NT2/D1 (cell line): ENCODE results near the gene CARD9.

Experiments used
- DNase-seq: peaks from one replicate; pipeline ENCODE4 v3.0.0-alpha.2; 2011; ENCODE audit warnings: low read depth, low spot score
- H3K27me3 ChIP-seq: 2 replicates; pipeline ENCODE4 v1.6.0; 2011; ENCODE audit warnings: mild to moderate bottlenecking; ENCODE audit not compliant: insufficient read length, insufficient read depth
- H3K36me3 ChIP-seq: 2 replicates; pipeline ENCODE4 v1.6.1; 2011; ENCODE audit warnings: mild to moderate bottlenecking, low read length, mixed read lengths; ENCODE audit not compliant: insufficient read depth, insufficient read length
- H3K4me1 ChIP-seq: 2 replicates; pipeline ENCODE4 v1.5.1; 2011; ENCODE audit not compliant: insufficient read depth, insufficient read length
- H3K4me3 ChIP-seq: 2 replicates; pipeline ENCODE4 v1.5.1; 2011; ENCODE audit warnings: low read depth; ENCODE audit not compliant: insufficient read length
- H3K9ac ChIP-seq: 2 replicates; pipeline ENCODE4 v1.6.0; 2011; ENCODE audit warnings: low read depth; ENCODE audit not compliant: insufficient read length
- H3K9me3 ChIP-seq: 2 replicates; pipeline ENCODE4 v1.5.1; 2011; ENCODE audit warnings: mild to moderate bottlenecking, low read length; ENCODE audit not compliant: insufficient read depth
- SUZ12 ChIP-seq: IDR thresholded peaks from 2 replicates; pipeline ENCODE4 v1.6.1; 2011; ENCODE audit not compliant: insufficient read length, insufficient read depth; ENCODE audit errors: extremely low read depth
- YY1 ChIP-seq: IDR thresholded peaks from 2 replicates; pipeline ENCODE4 v1.6.1; 2011; ENCODE audit not compliant: insufficient read length, insufficient read depth
- ZNF274 ChIP-seq: IDR thresholded peaks from 2 replicates; pipeline ENCODE4 v1.6.1; 2011; ENCODE audit warnings: mild to moderate bottlenecking, low read depth, low read length

The CARD9 gene

DNA sequence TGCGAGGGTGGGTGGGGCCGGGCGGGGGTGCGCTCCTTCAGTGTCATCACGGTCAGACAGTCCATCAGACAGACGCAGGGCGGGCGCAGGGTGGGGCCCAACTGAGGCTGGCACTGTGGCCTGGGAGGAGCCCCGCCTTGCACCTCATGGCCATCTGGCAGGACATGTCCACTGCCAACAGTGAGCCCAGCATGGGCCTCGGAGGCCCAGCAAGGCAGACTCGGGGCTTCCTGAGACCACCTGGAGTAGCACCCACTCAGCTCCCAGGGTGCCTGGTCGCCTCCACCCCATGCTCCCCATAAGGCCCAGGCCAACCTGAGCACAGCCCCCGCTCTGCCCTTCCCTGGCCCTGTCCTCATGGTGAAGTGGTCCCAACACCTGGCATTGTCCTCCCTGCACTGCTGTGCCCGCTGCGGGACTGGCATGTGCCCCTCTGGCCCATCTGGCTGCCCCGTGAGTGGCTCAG is 54.7 kb downstream of the CARD9 start:
- TF ChIP-seq SUZ12, result no peak
- no peak for TF ChIP-seq ZNF274
- TF ChIP-seq YY1, result no peak
- Histone ChIP-seq H3K4me1 (peaks cover 8% of the 10 kb centered on the region), H3K36me3 (no peaks in the 10 kb centered on the region), H3K27me3 (no peaks in the 10 kb centered on the region), H3K9ac (no peak overlapping the region), H3K9me3 (peaks cover 21% of the 10 kb centered on the region), H3K4me3 (no peak overlapping the region)
- DNase-seq, result no peak

DNA sequence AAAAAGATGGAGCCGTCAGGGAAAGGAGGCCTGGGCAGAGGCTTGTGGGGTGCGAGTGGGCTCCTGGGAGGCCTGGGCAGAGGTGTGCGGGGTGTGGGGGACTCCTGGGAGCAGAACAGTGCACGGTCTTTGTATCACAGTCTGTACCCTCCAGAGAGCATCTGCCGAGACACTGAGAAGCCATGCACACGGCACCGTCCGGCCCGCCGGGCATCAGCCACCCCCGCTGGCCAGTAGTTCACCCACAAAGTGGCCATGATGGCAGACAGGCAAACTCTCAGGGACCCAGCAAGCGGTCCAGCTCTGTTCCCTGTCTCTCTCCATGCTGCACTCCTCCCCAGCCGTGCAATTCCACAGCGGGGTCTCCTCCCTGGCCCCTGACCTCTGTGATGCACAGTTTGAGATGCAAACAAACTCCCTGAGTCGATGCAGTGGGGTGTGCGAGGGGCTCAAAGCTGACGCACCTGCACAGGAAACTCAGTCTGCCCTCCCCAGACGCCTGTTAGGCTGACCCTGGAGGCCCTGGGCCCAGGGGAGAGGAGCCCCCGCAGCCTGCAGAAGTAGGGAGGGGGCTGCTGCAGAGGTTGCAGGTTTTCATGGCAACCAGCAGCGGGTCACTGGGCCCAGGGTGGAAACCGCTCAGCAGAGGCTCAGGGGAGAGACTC is 55.2 kb downstream of the CARD9 start:
- Histone ChIP-seq H3K4me3 (no peak overlapping the region), H3K4me1 (peaks cover 8% of the 10 kb centered on the region), H3K9ac (peak overlapping the region; percentile 44), H3K27me3 (no peaks in the 10 kb centered on the region), H3K36me3 (no peaks in the 10 kb centered on the region), H3K9me3 (peaks cover 21% of the 10 kb centered on the region)
- no peak for DNase-seq
- TF ChIP-seq ZNF274 (no peak), YY1 (no peak), SUZ12 (no peak)

DNA sequence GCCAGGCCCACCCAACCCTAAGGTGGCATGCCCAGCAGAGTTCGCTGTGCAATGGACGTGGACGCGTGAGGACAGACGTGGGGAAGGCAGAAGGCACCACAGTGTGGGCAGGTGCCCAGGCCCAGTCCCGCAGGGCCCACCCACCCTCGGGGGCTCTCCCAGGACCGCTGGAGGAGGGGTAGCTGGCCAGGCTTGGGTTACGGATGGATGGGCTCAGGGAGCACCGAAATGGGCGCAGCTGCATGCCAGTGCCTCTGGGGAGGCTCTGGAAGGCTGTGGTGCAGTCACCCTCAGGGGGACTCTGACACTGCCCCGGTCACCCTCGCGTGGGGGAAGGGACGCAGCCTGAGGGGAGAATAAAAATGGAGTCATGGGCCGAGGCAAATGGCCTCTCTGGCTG is 55.8 kb downstream of the CARD9 start:
- TF ChIP-seq ZNF274 (no peak), SUZ12 (no peak), YY1 (no peak)
- no peak for DNase-seq
- peaks cover 21% of the 10 kb centered on the region for H3K9me3 ChIP-seq
- H3K9ac ChIP-seq, result no peak overlapping the region
- no peaks in the 10 kb centered on the region for H3K27me3 ChIP-seq
- H3K4me3 ChIP-seq, result no peak overlapping the region
- no peaks in the 10 kb centered on the region for H3K36me3 ChIP-seq
- H3K4me1 ChIP-seq, result peaks cover 8% of the 10 kb centered on the region

DNA sequence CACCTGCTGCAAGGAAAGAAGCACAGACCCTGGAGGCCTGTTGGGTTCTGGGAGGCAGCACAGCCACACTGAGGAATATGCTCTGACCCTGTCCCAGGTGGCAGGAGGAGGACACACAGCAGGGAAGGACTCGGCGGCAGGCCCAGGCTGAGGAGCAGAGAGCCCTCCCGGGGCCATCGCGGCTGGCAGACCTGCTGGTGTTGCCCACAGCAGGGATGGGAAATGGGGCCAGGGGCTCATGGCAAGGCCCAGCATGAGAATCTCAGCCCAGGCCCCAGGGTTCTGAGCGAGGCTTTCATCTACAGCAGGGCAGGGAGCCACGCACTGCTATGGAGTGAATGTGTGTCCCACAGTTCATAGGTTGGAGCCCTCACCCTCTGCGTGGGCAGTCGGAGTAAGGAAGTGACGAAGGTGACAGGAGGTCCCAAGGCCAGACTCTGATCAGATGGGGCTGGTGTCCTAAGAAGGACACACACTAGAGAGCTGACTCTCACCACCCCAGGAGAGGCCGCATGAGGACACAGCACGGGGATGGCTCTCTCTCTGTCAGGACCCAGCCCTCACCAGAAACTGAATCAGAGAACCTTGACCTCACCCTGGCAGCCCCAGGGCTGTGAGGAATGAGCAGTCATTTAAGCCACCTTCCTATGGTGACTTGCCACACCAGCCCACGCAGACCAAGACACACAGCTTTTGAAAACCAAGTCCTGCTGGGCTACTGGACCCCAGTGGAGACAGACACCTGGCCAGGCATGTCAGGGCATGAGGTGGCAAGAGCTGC is 56.4 kb downstream of the CARD9 start:
- no peak for DNase-seq

DNA sequence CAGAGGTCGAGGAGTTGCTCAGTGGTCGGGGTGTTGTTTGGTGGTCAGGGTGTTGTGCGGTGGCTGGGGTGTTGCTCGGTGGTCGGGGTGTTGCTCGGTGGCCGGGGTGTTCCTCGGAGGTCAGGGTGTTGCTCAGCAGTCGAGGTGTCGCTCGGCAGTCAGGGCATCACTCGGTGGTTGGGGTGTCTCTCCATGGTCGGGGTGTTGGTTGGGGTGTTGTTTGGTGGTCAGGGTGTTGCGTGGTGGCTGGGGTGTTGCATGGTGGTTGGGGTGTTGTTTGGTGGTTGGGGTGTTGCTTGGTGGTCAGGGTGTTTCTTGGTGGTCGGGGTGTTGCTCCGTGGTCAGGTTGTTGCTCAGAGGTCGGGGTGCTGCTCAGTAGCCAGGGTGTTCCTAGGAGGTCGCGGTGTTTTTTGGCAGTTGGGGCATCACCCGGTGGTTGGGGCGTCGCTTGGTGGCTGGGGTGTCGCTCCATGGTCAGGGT is 57.2 kb downstream of the CARD9 start:
- H3K9ac ChIP-seq, result no peak overlapping the region
- DNase-seq, result no peak

More for the DNA sequence above, 56.4 kb downstream of the CARD9 start:
- H3K9me3 ChIP-seq, result peaks cover 21% of the 10 kb centered on the region
- H3K27me3 ChIP-seq, result no peaks in the 10 kb centered on the region
- H3K9ac ChIP-seq, result no peak overlapping the region
- TF ChIP-seq YY1 (no peak), SUZ12 (no peak), ZNF274 (no peak)
- peaks cover 8% of the 10 kb centered on the region for H3K4me1 ChIP-seq
- no peaks in the 10 kb centered on the region for H3K36me3 ChIP-seq
- no peak overlapping the region for H3K4me3 ChIP-seq

DNA sequence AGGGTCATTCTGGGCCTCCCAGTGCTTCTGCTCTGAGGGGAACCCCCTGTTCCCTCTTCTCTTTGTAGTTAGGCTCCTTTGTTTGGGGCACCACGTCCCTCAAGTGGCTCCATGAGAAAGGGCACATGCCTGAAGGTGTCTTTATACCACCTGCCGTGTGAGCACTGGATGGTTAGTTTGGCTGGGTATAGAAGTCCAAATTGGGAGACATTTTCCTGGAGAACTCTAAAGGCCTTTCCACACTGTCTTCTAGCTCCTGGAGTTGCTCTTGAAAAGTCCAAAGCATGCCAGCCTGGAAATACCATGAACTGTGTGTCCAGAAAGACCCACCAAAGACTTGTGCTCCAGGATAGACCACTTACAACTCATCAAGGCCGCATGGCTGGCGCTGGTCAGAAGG is 58.5 kb downstream of the CARD9 start:
- TF ChIP-seq ZNF274 (no peak), SUZ12 (no peak), YY1 (no peak)
- Histone ChIP-seq H3K36me3 (no peaks in the 10 kb centered on the region), H3K4me1 (peaks cover 14% of the 10 kb centered on the region), H3K9ac (no peak overlapping the region), H3K9me3 (peaks cover 21% of the 10 kb centered on the region), H3K27me3 (no peaks in the 10 kb centered on the region), H3K4me3 (no peak overlapping the region)
- DNase-seq, result no peak

More for the DNA sequence above, 57.2 kb downstream of the CARD9 start:
- TF ChIP-seq ZNF274 (no peak), YY1 (no peak), SUZ12 (no peak)
- Histone ChIP-seq H3K4me3 (no peak overlapping the region), H3K27me3 (no peaks in the 10 kb centered on the region), H3K4me1 (peaks cover 10% of the 10 kb centered on the region), H3K36me3 (no peaks in the 10 kb centered on the region), H3K9me3 (peaks cover 21% of the 10 kb centered on the region)

DNA sequence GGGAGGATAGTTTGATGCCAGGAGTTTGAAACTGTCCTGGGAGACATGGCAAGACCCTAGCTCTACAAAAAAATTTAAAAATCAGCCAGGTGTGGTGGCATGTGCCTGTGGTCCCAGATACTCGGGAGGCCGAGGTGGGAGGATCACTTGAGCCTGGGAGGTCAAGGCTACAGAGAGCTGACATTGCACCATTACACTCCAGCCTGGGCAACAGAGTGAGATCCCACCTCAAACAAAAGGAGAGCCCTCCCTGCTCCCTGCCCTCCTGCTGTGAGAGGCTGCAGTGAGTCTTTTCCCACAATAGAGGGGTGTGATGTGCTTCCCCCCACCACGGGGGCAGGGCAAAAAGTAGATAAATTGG is 59.4 kb downstream of the CARD9 start:
- no peak for DNase-seq
- no peak for TF ChIP-seq SUZ12
- no peak for TF ChIP-seq YY1
- no peak for TF ChIP-seq ZNF274
- Histone ChIP-seq H3K27me3 (no peaks in the 10 kb centered on the region), H3K9me3 (peaks cover 21% of the 10 kb centered on the region), H3K9ac (no peak overlapping the region), H3K4me1 (peaks cover 14% of the 10 kb centered on the region), H3K4me3 (no peak overlapping the region), H3K36me3 (no peaks in the 10 kb centered on the region)
